ENCODE measurements around the gene ORAI3.

The ORAI3 gene

DNA sequence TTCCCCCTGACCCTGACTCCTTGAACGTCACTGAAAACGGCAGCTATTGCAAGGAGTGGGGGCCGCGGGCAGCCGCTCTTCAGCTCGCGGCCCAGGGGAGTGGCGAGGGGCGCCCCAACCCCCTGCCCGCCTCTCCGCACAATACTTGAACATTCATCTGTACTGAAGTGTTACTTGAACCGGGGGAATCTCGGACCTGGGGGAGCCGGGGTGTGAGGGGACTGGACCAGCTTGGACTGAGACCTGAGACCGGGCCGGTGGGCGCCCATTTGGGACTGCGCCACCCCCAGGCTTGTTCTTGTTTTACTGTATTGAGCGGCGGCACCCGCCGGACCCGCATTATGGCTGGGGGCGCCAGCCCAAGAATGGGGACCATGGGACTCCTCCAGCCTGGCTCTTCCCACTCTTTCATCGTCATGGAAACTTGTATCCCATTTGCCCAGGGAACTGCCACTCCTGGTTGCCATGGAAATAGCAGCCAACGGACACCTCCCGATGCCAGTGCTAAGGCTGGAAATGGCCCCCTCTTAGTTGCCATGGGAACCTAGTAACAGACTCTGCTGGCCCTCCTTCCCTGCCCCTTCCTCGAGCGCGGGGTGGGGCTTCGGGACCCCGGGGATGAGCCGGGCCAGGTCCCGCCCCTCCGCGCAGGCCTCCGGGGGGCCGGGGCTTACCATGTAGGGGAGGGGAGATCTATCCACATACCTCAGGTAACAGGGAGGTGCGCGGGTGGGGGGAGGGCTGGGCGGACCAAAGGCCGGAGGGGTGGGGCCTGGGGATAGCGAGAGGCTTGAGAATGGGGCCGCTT is 805 bp upstream of the ORAI3 start:
- peak; percentile 50 for DNase-seq

- DNase-seq, result no peak
Measured at GRCh38 chr16:30949650-30950515, 1.0 kb downstream of the ORAI3 start.

DNA sequence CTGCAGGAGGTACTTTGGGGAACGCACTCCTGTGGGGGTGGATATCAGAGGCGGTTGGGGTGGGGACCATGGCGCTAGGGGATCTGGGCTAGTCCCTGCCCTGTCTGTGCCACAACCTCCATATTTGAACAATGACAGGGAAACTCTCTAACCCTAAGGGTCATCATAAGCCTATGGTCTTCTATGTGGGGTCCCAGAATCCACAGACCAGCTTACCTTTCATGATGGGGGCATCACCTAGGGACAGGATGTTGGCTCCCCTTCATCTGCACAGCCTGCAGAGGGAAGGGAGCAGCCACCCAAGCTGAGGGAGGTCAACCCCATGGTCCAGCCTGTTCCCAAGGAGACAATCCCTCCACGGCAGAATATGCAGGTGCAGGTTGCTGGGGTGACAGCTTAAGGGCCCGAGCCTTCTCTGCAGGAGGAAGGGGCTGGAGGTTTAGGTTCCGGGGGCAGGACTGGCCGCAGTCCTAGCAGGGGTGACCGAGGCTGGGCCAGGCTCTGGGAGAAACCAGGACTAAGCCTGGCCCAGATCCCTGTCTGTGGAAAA is 1.7 kb downstream of the ORAI3 start:
- no peak for DNase-seq

GRCh38 chr16:30951193-30951592 is 2.3 kb downstream of the ORAI3 start:
- DNase-seq, result no peak

DNA sequence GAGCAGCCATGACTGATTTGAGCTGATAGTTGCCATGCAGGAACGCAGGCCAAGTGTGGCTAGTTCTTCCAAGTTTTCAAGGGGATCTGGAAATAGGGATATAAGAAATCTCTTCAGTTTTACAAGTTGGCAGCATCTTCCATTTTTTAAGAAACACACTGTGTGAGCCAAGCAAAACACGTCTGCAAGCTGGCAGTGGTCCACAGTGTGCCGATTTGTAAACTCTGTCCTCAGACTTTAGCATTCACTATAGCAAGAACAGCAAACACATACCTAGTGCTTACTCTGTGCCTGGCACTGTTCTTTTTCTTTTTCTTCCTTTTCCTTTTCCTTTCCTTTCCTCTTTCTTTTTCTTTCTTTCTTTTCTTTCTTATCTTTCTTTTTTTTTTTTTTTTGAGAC is 2.9 kb downstream of the ORAI3 start:
- DNase-seq, result no peak

DNA sequence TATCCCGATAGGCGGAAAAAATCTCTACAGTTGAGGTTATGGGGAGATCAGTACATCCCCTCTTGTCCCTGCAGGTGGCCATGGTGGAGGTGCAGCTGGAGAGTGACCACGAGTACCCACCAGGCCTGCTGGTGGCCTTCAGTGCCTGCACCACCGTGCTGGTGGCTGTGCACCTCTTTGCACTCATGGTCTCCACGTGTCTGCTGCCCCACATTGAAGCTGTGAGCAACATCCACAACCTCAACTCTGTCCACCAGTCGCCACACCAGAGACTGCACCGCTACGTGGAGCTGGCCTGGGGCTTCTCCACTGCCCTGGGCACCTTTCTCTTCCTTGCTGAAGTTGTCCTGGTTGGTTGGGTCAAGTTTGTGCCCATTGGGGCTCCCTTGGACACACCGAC is 4.2 kb downstream of the ORAI3 start:
- no peak for DNase-seq

- DNase-seq, result no peak
Measured at GRCh38 chr16:30953511-30954124, 4.8 kb downstream of the ORAI3 start.

- no peak for DNase-seq
Measured at GRCh38 chr16:30954993-30955392, 6.1 kb downstream of the ORAI3 start.

DNA sequence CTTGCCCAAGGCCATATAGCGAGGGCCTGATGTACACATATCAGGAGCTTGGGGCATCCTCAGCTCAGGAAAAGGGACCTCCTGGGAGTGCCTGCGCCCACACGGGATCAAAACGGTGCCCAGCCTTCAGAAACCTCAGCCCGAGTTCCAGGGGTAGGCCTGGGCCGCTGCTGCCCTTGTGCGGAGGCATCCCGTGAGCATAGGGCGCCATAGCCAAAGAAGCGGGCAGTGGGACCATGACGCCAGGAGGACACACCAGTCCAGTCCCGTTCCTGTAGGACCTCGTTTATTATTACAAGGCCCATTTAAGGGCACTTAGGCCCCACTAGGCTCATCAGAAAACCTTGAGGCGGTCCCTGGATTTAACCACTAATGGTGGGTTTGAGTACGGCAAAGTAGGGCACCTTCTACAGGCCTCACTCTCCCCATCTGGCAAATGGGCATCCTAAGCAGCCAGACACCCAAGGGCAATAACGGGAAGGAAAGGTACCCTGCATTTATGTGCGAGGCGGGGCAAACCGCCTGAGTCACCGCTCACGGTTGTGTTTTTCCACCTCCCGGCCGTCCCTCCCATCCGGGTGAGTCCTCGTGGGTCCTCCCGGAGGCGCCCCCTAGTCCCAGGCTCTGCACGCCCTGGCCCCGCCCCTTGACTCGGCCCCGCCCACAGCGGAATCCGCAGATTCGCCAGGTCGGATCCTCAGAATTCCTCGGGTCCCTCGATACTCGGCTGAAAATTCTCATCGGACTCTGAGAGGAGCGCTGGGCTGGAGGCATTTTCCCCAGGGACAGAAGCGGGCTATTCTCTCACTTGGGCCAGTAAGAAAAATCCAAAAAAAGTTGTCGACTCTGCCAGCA is 8.0 kb downstream of the ORAI3 start:
- no peak for DNase-seq

- DNase-seq, result no peak
Measured at GRCh38 chr16:30957456-30958174, 8.7 kb downstream of the ORAI3 start, which contains the start of gene SETD1A. TSS of gene SETD1A (plus strand) at chr16:30957754. CDS start at chr16:30958732, 978 bp downstream.

GRCh38 chr16:30958175-30959079 is 9.6 kb downstream of the ORAI3 start:
- no peak for DNase-seq

GRCh38 chr16:30961384-30961783 is 12.5 kb downstream of the ORAI3 start:
- no peak for DNase-seq

GRCh38 chr16:30963925-30964511 is 15.2 kb downstream of the ORAI3 start:
- no peak for DNase-seq

DNA sequence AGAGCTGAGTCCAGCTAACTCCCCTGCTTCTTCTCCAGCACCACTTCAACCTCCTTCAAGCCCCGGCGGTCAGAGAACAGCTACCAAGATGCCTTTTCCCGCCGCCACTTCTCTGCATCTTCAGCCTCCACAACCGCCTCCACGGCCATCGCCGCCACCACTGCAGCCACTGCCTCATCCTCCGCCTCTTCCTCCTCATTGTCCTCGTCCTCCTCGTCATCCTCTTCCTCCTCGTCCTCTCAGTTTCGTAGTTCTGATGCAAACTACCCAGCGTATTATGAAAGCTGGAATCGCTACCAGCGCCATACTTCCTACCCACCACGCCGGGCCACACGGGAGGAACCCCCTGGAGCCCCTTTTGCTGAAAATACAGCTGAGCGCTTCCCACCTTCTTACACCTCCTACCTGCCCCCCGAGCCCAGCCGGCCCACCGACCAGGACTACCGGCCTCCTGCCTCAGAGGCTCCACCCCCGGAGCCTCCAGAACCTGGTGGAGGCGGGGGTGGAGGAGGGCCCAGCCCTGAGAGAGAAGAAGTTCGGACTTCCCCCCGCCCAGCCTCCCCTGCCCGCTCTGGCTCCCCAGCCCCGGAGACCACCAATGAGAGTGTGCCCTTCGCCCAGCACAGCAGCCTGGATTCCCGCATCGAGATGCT is 15.8 kb downstream of the ORAI3 start:
- DNase-seq, result no peak

- DNase-seq, result no peak
Measured at GRCh38 chr16:30965436-30965835, 16.6 kb downstream of the ORAI3 start.

DNA sequence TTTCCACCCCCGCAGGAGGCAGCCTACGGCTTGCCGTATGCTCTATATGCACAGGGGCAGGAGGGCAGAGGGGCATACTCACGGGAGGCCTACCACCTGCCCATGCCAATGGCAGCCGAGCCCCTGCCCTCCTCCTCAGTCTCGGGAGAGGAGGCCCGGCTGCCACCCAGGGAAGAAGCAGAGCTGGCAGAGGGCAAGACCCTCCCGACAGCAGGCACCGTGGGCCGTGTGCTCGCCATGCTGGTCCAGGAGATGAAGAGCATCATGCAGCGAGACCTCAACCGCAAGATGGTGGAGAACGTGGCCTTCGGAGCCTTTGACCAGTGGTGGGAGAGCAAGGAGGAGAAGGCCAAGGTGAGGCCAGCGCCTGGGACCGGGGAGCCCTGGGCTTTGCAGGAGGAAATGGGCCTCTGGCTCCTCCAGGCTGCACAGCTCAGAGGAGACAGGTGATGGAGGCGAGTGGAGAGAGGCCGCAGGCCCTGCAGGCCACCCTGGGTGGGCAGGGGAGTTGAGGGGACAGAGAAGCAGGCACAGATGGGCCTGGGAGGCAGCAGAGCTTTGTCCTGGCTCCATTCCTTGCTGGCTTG is 17.3 kb downstream of the ORAI3 start:
- DNase-seq, result no peak

GRCh38 chr16:30967795-30968194 is 18.9 kb downstream of the ORAI3 start:
- DNase-seq, result no peak

- DNase-seq, result no peak
Measured at GRCh38 chr16:30969246-30969842, 20.5 kb downstream of the ORAI3 start.

DNA sequence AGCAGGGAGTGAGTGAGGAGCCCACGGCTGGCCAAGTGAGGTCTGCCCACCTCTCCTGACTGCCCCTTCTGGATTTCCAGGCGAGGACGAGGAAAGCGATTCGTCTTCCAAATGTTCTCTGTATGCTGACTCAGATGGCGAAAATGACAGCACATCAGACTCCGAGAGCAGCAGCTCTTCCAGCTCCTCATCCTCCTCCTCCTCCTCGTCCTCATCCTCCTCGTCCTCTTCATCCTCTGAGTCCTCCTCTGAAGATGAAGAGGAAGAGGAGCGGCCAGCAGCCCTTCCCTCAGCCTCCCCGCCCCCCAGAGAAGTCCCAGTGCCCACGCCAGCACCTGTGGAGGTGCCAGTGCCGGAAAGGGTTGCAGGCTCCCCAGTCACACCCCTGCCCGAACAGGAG is 22.4 kb downstream of the ORAI3 start:
- DNase-seq, result no peak
